NCI-H2029 (cell line): ENCODE results near the gene OR51B5.
"Not testable (repeated sequence)": the region's sequence is repeated elsewhere in the genome, so short reads cannot be mapped to it uniquely, and the experiment has no call there.

Experiments used
- DNase-seq: peaks from one replicate; lab custom pipeline; 2025; lab: John Stamatoyannopoulos, UW

OR51B5 gene, protein sequence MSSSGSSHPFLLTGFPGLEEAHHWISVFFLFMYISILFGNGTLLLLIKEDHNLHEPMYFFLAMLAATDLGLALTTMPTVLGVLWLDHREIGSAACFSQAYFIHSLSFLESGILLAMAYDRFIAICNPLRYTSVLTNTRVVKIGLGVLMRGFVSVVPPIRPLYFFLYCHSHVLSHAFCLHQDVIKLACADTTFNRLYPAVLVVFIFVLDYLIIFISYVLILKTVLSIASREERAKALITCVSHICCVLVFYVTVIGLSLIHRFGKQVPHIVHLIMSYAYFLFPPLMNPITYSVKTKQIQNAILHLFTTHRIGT

DNA sequence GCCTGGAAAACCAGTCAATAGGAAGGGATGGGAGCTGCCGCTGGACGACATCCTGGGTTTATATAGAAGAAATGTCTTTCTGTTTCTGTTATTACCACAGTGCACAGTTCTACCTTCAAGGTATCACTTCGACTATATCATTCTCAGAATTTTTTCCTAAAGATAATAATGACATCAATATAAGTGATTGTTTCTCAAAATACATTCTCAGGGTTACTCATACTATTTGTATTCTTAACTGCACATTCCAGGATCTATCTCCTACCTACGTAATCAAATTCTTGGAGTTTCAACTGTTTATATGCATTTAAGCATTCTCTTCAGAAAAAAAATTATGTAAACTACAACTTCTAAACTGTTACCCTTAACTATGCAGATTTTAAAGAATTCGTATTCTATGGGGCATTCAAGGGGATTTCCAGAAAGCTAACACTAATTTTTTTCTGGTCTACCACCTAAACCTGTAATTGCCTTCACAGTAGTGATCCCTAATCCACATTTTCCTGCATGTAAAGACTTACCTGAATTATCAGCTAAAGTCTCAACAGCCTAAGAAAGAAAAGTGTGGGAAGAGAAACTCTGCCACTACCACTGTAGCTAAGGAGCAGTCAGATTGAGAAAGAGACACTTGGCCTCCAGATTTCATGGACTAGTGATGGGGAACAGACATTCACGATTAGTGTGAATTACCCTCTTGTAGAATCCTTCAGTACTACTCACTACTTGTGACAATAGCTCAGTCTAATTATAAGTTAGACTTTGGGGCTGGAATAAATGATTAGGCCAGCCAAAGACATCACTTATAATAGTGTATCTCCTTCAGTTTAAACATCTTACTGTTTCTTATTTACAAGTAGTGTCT is at the start of gene OR51B5:
Gene OR51B5 (minus strand): TSS at position 51 of the 862 bp plus-strand sequence. CDS start 0 bp downstream, at position 51.
- no peak for DNase-seq

DNA sequence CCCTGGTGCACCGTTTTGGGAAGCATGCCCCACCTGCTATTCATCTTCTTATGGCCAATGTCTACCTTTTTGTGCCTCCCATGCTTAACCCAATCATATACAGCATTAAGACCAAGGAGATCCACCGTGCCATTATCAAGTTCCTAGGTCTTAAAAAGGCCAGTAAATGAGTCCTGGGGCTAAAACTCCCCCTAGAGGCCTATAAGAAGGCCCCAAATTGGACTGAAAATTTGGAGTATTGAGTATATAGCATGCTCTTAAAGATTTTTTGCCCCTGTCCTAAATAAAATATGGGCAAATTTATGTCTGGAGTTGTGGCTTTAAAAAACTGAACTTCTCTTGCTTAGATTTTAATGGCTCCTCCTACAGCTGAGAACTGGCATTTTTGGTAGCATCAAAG is 46.9 kb upstream of the OR51B5 start:
- DNase-seq, result no peak

GRCh38 chr11:5384335-5384734 is 41.0 kb upstream of the OR51B5 start:
- no peak for DNase-seq

DNA sequence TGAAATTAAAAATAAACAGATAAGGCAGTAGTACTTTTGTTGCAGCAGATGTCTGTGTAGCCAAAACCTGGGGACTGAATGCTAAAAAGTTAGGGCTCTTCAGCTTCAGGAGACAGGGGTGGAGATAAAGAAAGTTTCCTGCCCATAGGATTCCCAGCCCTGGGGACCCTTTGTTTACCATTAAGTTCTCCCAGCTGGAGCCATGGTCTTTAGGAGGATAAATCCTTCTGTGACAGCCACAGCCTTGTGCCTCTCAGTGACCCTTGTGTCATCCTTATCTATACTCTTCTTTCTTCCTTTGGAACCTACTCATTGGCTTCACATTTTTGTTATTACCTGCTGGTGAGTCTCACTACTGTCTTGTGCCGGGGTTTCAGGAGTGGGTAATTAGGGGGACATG is 40.3 kb upstream of the OR51B5 start, which contains the start of gene OR51M1:
Gene OR51M1 (plus strand): TSS at position 237 of the 400 bp plus-strand sequence. CDS start 5,587 bp downstream, outside the sequence.
- no peak for DNase-seq

DNA sequence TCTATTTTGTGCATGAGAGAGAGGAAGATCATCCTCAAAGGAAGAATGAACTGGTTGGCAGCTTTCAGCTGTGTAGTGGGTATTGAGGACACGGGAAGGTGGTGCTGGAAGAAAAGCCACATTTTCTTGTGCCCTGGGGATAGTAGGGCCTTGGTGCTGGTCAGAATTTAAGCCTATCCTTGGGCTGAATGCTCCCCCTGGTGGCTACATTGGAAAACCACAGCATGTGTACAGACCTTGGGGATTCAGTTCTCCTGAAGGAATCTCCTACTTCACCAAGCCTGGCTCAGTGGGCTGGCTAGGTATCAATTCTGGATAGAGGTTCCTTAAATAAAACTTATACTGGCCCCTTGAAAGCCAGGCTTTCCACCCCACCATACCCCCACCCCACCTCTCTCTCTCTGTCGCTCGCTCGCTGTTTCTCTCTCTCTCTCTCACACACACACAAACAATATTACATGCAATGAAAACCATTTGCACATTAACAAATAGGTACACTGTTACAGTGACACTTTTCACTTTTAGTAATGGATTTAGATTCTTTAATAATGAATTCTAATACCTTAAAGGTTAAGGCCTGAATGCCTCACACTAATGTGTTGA is 37.5 kb upstream of the OR51B5 start:
- DNase-seq, result peak; percentile 32

DNA sequence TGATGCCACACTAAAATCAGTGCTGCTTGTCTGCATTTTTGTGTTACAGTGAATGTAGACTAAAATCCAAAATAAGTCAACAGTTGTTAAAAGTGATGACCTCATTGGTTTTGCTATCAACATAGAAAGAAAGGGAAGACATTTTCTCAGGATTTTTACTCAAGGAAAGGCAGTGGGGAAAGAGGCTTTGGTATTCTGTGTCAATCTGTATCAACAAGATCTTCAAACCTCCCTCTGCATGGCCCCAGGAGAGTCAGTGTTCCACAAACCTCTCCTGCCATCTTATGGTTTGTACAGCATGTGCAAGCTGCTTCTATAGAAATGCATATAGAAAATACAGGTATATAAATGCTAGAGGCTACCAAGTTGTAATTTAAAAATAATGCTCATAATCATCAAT is 26.5 kb upstream of the OR51B5 start:
- no peak for DNase-seq

- DNase-seq, result no peak
Measured at GRCh38 chr11:5368502-5369043, 25.2 kb upstream of the OR51B5 start.

DNA sequence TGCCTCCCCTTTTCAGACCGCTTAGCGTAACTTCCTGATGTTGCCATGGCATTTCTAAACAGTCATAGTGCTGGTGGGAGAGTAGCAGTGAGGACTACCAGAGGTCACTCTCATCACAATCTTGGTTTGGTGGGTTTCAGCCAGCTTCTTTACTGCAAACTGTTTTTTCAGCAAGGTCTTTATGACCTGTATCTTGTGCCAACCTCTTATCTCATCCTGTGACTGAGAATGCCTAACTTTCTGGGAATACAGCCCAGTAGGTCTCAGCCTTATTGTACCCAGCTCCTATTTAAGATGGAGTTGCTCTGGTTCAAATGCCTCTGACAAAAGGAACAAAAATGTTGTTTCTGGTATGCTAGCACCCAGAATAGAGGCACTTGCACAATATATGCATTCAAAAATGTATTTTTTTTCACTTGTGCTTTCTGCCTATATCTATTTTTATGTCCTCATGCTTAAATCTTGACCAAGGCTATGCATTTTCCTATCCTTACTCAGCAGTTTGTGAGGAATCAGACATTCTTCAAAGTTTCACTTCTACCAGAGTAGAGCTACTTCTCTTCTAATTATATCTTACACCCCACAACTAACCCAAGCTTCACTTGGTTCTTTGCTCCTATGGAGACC is 24.2 kb upstream of the OR51B5 start:
- no peak for DNase-seq

- DNase-seq, result no peak
Measured at GRCh38 chr11:5366856-5367255, 23.5 kb upstream of the OR51B5 start.

DNA sequence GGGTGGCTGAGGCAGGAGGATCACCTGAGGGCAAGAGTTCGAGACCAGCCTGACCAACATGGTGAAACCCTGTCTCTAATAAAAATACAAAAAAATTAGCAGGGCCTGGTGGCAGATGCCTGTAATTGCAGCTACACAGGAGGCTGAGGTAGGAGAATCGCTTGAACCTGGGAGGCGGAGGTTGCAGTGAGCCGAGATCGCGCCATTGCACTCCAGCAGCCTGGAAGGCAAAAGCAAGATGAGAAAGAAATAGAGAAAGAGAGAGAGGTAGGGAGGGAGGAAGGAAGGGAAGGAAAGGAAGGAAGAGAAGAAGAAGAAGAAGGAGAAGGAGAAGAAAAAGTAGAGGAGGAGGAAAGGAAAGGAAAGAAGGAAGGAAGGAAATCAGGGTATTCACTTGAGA is 23.0 kb upstream of the OR51B5 start:
- DNase-seq, result not testable (repeated sequence)

DNA sequence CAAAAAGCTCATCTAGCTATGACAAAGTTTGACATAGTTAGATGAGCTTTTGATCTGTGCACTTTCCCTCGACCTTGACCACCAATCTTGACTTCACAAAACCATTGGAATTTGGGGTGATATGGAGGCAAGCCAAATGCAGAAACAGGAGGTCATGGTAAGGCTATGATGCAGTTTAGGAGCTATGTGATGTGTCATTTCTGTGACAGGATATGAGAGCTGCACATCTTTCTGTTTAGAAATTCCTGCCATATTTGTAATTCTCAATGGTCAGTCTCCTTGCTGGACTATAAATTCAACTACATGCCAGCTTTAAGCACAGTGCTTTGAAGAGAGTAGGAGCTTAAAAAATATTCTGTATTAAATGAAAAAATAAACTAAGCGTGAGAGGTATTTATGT is 20.9 kb upstream of the OR51B5 start:
- no peak for DNase-seq

- DNase-seq, result no peak
Measured at GRCh38 chr11:5363679-5364078, 20.4 kb upstream of the OR51B5 start.

DNA sequence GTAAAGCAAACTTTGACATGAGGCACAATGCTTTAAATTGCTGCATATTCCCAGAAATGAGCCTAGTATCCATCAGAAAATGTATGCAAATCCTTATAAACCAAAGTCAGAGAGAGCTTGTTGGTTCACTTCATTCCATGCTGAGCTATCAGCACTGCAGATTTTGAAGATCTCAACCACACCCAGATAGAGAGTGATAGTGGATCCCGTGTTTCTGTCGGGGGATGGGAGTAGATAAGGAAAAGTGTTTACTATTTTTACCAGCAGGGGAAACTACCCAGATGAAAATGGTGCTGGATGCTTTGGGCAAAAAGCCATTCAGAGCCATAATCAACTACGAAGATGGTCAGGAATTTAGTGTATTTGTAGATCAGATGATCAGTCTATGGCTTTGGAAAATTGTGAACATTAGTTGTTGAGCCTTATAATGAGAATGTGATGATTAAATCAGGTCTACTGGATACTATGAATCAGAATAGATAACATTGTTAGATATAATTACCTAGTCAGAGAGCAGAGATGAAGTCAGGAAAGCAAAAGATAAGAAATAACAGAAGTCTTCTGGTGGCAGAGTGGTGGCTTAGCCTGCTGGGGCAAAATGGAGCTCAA is 18.8 kb upstream of the OR51B5 start:
- DNase-seq, result no peak

- not testable (repeated sequence) for DNase-seq
Measured at GRCh38 chr11:5356031-5356430, 12.7 kb upstream of the OR51B5 start.

- DNase-seq, result no peak
Measured at GRCh38 chr11:5351208-5351607, 7.9 kb upstream of the OR51B5 start, which contains the start of gene OR51B6. TSS of gene OR51B6 (plus strand) at chr11:5351508. CDS start at chr11:5351508, 0 bp downstream.

DNA sequence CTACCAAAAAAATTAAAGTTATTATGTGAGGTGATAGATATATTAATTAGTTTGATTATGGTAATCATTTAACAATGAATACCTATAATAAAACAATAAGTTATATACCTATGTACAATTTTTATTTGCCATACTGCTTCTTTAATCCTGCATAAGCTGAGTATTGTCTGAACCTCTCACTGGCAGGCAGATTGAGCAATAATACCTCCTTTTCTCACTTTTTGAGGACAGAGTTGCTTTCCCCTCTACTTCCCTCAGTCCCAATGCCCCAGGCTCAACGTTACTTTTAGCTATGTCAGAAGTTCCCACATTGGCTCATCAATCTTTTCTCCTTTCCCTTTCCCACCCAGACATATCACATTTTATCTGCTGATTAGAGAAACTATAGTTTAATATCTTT is 6.2 kb upstream of the OR51B5 start:
- no peak for DNase-seq

DNA sequence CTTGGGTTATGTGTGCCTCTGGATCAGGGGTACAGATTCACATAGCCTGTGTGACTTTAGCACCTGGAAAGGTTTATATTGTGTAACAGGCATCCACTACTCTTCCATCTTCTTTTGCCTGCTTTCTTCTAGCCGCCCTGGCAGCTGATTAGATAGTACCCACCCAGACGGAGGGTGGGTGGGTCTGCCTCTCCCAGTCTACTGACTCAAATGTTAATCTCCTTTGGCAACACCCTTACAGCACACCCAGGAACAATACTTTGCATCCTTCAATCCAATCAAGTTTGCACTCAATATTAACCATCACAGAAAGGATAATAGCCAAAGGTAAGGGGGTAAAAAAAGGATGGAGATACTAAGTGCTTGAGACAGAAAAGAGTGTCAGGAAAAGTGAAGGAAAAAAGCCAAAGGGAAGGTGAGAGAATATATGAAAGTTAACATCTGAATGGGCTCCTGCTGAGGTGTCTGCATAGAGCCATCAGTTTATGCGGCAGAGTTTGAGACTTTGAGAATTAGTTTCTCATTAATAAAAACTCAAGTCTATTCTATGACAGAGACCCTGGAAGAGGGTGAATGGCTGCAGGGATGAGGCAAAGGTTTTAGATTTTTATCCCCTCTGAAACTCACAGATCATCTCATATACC is 5.3 kb upstream of the OR51B5 start:
- no peak for DNase-seq

DNA sequence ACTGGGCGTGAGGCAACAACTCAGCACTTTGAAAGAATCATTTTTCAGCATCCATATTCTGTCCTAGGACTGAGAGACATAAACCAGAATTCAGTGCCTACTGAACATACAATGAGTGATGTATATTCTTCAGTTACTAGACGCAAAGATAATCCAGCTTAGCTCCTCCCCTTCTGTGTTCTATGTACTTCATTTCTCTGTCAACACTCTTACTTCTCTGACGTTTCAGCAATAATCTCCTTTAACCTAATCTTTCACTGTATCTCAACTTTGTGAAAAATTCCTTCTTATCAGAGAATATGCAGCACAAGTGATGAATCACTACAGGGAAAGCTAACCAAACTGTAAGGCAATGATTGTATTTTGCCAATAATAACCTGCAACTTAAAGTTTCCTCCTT is 2.5 kb upstream of the OR51B5 start:
- no peak for DNase-seq

GRCh38 chr11:5339771-5340322 is 3.5 kb downstream of the OR51B5 start:
- DNase-seq, result no peak

GRCh38 chr11:5337253-5337652 is 6.1 kb downstream of the OR51B5 start:
- not testable (repeated sequence) for DNase-seq

- DNase-seq, result no peak
Measured at GRCh38 chr11:5336331-5336730, 7.0 kb downstream of the OR51B5 start.
